GM06990 (cell line): ENCODE data around the gene TEX55.
"Not testable (repeated sequence)": the region's sequence is repeated elsewhere in the genome, so short reads cannot be mapped to it uniquely, and the experiment has no call there.

Experiments used
- DNase-seq: peaks from one replicate; pipeline ENCODE4 v3.0.0-alpha.2; 2011; ENCODE audit not compliant: insufficient read length; ENCODE audit errors: extremely low read depth
- H3K27me3 ChIP-seq: replicated peaks from 2 replicates; pipeline ENCODE4 v1.6.0; 2011; ENCODE audit warnings: low read length; ENCODE audit not compliant: control insufficient read depth, insufficient read depth
- H3K36me3 ChIP-seq: 2 replicates; pipeline ENCODE4 v1.5.1; 2011; ENCODE audit warnings: low read length; ENCODE audit not compliant: control insufficient read depth, insufficient read depth
- H3K4me3 ChIP-seq: replicated peaks from 2 replicates; pipeline ENCODE4 v1.5.1; 2011; ENCODE audit warnings: low read depth, mild to moderate bottlenecking, control low read depth, low read length
- CTCF ChIP-seq: IDR thresholded peaks from 2 replicates; pipeline ENCODE4 v1.5.1; 2011; ENCODE audit warnings: low read length, control low read depth, mild to moderate bottlenecking, inconsistent platforms; ENCODE audit not compliant: insufficient read depth, poor library complexity, severe bottlenecking

TEX55 gene

DNA sequence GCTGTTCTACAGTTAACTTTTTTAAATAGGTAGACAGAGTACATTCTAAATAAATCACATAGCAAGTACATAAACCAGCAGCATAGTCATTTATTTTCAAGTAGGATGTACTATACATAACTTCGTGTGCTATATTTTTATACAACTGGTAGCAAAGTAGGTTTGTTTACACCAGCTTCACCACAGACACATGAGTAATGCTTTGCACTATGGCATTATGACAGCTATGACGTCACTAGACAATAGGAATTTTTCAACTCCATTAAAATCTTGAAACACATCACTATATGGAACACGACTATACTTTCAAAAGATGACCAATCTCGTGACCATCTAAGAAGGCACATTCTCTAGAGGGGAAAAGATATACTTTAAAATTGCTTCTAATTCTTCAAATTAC is 3.5 kb downstream of the TEX55 start:
- TF ChIP-seq CTCF, result no peak
- Histone ChIP-seq H3K27me3 (no peaks in the 10 kb centered on the region), H3K36me3 (no peaks in the 10 kb centered on the region), H3K4me3 (no peak overlapping the region)
- DNase-seq, result no peak

- no peak for TF ChIP-seq CTCF
- DNase-seq, result no peak
- Histone ChIP-seq H3K36me3 (no peaks in the 10 kb centered on the region), H3K4me3 (no peak overlapping the region), H3K27me3 (no peaks in the 10 kb centered on the region)
Measured at GRCh38 chr3:119156868-119157267, 10.9 kb downstream of the TEX55 start.

GRCh38 chr3:119157971-119158370 is 12.0 kb downstream of the TEX55 start:
- no peak for DNase-seq
- H3K27me3 ChIP-seq, result no peaks in the 10 kb centered on the region
- TF ChIP-seq CTCF, result no peak
- no peaks in the 10 kb centered on the region for H3K36me3 ChIP-seq
- H3K4me3 ChIP-seq, result no peak overlapping the region

- no peaks in the 10 kb centered on the region for H3K27me3 ChIP-seq
- DNase-seq, result no peak
- no peak overlapping the region for H3K4me3 ChIP-seq
- no peak for TF ChIP-seq CTCF
- no peaks in the 10 kb centered on the region for H3K36me3 ChIP-seq
Measured at GRCh38 chr3:119160361-119160760, 14.4 kb downstream of the TEX55 start.

DNA sequence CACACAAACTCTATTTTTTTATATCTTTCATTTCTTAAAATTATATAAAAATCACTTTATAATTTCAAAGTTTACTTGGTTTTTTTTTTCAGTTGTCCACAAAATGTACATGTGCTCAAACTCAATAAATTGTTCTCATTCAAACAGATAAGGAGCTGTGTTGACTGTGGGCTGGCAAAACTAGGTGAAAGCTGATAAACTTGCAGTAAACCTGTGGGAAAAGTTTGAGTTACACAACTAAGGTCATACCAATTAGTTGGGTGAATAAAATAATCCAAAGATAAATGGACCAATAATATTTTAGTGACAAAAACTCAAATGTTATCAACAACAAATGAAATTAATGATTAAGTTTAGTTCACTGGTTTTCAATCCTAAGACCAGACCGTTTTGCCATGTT is 14.8 kb downstream of the TEX55 start:
- H3K4me3 ChIP-seq, result no peak overlapping the region
- DNase-seq, result no peak
- no peaks in the 10 kb centered on the region for H3K36me3 ChIP-seq
- TF ChIP-seq CTCF, result no peak
- H3K27me3 ChIP-seq, result no peaks in the 10 kb centered on the region

GRCh38 chr3:119161240-119161639 is 15.3 kb downstream of the TEX55 start:
- TF ChIP-seq CTCF, result no peak
- H3K27me3 ChIP-seq, result no peaks in the 10 kb centered on the region
- no peaks in the 10 kb centered on the region for H3K36me3 ChIP-seq
- no peak for DNase-seq
- no peak overlapping the region for H3K4me3 ChIP-seq

DNA sequence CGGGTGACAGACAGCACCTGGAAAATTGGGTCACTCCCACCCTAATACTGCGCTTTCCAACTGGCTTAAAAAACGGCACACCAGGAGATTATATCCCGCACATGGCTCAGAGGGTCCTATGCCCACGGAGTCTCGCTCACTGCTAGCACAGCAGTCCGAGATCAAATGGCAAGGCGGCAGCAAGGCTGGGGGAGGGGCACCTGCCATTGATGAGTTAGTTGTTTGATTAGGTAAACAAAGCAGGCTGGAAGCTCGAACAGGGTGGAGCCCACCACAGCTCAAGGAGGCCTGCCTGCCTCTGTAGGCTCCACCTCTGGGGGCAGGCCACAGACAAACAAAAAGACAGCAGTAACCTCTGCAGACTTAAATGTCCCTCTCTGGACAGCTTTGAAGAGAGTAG is 18.8 kb downstream of the TEX55 start:
- H3K27me3 ChIP-seq, H3K4me3 ChIP-seq, DNase-seq, H3K36me3 ChIP-seq: not testable (repeated sequence)
